GM21723 (cell line): ENCODE measurements around the gene CHSY1.

Experiments used
- ATAC-seq: cut with Tn5 transposase; IDR thresholded peaks from one replicate; pipeline ENCODE4 v1.9.1; 2021; ENCODE audit warnings: mild to moderate bottlenecking, moderate library complexity; ENCODE audit not compliant: unreplicated experiment

The CHSY1 gene

DNA sequence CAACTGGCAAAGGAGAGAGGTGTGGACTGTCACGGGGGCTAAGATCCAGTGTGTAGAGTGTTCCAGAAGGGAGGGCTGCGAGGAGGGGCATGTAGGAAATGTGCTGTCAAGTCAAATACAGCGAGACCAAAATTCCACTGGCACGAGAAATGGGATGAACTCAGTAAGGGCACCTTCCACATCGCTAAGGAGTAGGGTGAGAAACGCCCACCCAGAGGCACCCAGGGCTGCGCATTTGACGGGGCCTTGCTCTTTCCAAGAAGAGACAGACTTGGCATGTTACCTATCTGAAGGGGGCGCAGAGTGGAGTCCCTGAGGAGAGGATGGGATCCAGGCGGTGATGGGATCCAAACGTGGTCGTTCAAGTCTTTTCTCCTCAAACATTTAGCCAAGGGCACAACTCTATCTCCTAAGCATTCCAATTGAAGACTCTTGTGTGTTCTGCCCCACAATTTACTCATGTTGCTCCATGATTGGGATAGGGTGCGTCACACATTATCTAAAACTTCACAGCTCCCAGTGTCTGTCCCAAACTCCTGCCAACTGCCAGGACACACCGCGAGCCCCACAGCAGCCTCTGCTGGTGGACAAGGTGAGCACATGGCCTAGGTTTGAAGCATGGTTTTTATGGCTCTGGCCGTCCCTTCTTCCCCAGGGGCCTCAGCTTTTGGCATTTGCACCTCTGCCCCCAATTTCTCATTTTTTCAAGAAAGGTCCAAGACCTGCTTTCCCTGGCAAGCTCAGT is 17.8 kb upstream of the CHSY1 start:
- ATAC-seq = no peak

GRCh38 chr15:101267320-101268104 is 15.7 kb upstream of the CHSY1 start:
- ATAC-seq = no peak

GRCh38 chr15:101266787-101267186 is 14.9 kb upstream of the CHSY1 start:
- no peak for ATAC-seq

DNA sequence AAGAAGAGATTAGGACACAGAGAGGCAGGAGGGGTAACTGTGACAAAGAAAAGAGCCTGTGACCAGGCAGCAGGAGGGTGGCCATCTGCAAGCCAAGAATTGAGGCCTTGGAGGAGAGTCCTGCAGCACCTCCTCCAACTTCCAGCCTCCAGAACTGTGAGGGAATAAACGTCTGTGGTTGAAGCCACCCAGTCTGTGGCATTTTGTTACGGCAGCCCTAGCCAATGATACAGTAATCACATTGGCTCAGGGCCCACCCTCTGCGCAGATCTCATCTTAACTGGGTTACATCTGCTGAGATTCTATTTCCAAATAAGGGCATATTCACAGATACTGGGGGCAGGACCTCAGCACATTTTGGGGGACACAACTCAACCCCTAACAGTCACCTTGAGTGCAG is 14.2 kb upstream of the CHSY1 start:
- no peak for ATAC-seq

DNA sequence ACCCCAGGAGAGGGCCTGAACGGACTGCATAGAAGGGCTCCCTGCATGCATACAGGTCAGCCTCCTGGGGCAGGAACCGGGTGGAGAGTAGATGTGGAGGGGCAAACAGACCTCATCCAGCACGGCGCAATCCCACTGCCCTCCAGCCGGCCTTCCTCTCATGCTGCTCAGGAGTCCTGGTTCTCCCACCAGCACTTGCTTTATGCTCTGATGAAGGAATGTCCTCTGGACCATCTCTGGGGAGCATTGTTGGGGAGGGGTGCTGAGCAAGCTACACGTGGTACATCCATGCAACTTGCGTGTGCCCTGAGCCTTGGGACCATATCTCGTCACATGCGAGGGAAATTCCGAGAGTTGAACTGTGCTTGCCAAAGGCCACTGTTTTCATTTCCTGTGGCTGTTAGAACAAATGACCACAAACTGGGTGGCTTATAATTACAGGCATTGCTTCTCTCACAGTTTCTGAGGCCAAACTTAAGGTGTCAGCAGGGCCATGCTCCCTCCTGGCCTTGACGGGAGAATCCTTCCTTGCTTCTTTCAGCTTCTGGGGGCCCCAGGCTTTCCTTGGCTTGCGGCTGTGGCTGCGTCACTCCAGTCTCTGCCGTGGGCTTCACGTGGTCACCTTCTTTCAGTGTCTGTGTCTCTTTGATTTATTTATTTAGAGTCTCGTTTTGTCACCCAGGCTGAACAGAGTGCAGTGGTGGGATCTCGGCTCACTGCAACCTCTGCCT is 13.2 kb upstream of the CHSY1 start:
- ATAC-seq = no peak

DNA sequence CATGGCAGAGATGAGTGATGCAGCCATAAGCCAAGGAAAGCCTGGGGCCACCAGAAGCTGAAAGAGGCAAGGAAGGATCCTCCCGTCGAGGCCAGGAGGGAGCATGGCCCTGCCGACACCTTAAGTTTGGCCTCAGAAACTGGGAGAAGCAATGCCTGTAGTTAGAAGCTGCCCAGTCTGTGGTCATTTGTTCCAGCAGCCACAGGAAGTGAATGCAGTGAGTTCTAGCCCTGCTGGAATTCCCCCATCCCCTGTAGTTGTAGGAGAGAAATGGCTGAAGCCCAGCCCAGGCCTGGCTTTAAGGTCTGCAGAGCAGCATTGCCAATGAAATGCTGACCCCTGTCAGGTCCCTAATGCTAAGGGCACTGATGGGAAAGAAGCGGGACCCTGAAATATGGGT is 12.2 kb upstream of the CHSY1 start:
- ATAC-seq = no peak

DNA sequence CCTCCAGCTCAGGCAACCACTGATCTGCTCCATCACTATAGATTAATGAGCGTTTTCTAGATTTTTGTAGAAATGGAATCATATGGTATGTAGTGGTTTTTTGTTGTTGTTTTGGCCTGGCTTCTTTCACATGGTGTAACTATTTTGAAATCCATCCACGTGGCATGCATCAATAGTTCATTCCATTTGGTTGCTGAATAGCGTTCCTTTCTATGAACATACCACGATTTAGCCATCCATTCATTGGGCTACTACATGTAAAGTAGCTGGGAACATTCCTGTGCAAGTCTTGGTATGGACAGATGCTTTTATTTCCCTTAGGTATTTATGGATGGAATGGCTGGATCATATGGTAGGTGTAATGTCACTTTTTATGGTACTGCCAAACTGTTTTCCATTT is 10.7 kb upstream of the CHSY1 start:
- no peak for ATAC-seq

- ATAC-seq = no peak
Observed at GRCh38 chr15:101258238-101259144, 6.6 kb upstream of the CHSY1 start.

GRCh38 chr15:101256757-101257156 is 4.9 kb upstream of the CHSY1 start:
- ATAC-seq = no peak

GRCh38 chr15:101255615-101256241 is 3.9 kb upstream of the CHSY1 start:
- no peak for ATAC-seq

GRCh38 chr15:101255051-101255395 is 3.2 kb upstream of the CHSY1 start:
- ATAC-seq = no peak

GRCh38 chr15:101254157-101255050 is 2.6 kb upstream of the CHSY1 start:
- ATAC-seq = no peak

- no peak for ATAC-seq
Observed at GRCh38 chr15:101252836-101253235, 988 bp upstream of the CHSY1 start.

DNA sequence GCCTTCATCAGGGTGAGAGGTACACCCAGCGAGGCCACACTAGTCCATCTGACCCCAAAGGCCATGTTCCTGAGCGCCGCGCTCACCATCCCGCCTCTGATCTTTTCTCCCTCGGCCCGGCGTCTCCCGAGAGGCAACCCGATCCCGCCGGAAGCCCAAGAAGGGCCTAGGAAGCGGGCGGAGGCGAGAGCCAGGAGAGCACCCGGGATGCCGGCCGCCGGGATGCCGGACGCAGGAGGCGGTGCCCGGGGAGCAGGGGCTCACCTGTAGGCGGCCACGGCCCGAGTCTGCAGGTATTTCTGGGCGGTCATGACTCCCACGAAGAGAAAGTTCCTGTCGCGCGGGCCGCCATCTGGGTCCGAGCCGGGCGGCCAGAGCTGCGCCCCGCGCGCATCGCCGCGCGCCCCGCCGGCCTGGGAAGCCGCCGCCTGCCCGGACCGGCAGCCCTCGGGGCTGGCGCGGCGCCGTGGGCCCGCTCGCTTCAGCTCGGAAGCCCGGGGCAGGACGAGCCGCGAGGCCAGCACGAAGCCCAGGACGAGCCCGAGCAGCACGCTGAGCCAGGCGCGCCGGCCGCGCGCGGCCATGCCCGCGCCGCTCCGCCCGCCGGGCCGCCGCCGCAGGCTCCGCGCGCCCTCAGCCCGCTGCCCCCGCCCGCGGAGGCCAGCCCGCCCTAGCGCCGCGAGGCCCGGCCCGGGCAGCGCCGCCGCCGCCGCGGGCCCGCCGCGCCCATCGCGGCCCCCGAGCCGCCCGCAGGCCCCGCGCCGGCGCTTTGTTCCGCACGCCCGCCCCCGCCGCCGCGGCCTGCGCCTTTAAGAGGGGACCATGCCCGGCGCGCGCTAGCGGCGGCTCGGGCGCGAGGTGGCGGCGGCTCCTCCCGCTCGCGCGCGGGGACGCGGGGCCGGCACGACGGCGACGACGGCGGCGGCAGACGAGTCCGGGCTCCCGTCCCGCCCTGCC is 697 bp downstream of the CHSY1 start:
- ATAC-seq = peak; percentile 37

GRCh38 chr15:101250341-101250831 is 1.5 kb downstream of the CHSY1 start:
- ATAC-seq = no peak

DNA sequence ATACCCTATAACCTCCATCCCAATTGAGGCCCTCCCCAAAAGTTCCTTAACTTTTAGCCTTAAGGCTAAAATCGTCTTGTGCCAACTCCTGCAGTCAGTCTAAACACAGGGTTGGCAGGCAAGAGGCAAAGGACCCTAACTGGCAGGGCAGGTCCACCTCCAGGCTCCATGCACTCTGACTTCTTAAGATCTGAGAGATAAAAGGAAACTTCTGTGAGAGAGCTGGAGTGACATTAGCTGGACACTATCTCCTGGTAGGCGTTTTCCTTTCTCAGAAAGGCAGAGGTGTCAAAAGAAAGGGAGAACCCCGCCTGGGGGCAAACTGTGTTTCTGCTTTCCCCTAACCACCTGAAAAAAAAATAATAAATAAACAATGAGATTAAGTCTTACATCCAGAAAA is 3.6 kb downstream of the CHSY1 start:
- ATAC-seq = no peak

GRCh38 chr15:101246824-101247745 is 4.8 kb downstream of the CHSY1 start:
- ATAC-seq = no peak
